Suprapubic skin (tissue), 4 donors: Measurements from ENCODE around the gene CHD2. TPM values are rescaled to one million over a fixed set of nuclear protein-coding genes. Genes with fewer than 3 reads are reported as not detected.

Source experiments
- DNase-seq, 2 donors: peaks; one replicate each; pipeline ENCODE4 v3.0.0-alpha.2; 2019; ENCODE audit warnings: low spot score in 2 of 2
- H3K27ac ChIP-seq: fragments of 200-600 bp; sonication (generic); one replicate; pipeline ENCODE4 v1.5.1; 2019
- H3K27me3 ChIP-seq: fragments of 200-600 bp; sonication (generic); one replicate; pipeline ENCODE4 v1.5.1; 2019
- H3K36me3 ChIP-seq: fragments of 200-600 bp; sonication (generic); one replicate; pipeline ENCODE4 v1.5.1; 2019
- H3K4me1 ChIP-seq: fragments of 200-600 bp; sonication (generic); one replicate; pipeline ENCODE4 v1.5.1; 2019
- H3K4me3 ChIP-seq: fragments of 200-600 bp; sonication (generic); one replicate; pipeline ENCODE4 v1.5.1; 2019; ENCODE audit warnings: mild to moderate bottlenecking
- H3K9me3 ChIP-seq: fragments of 200-600 bp; sonication (generic); one replicate; pipeline ENCODE4 v1.5.1; 2019
- CTCF ChIP-seq, 2 donors: fragments of 200-600 bp in 1 of 2; fragments of 450-650 bp in 1 of 2; sonication (generic) in 1 of 2; IDR thresholded peaks; one replicate each; pipeline ENCODE4 v1.5.1; 2016 to 2019; ENCODE audit warnings: antibody characterized with exemption in 2 of 2, mild to moderate bottlenecking in 1 of 2, moderate library complexity in 1 of 2
- EP300 ChIP-seq: sonication (generic); formaldehyde crosslinking; IDR thresholded peaks from one replicate; pipeline ENCODE4 v1.6.1; 2017; ENCODE audit warnings: antibody characterized with exemption
- POLR2A ChIP-seq, 2 donors: fragments of 450-650 bp; IDR thresholded peaks; one replicate each; pipeline ENCODE4 v1.6.1; 2017; ENCODE audit warnings: antibody characterized with exemption in 2 of 2, mild to moderate bottlenecking in 2 of 2, moderate library complexity in 2 of 2
- POLR2AphosphoS5 ChIP-seq, 3 donors: sonication (generic); formaldehyde crosslinking; IDR thresholded peaks; one replicate each; pipeline ENCODE4 v1.6.1; 2017; ENCODE audit warnings: antibody characterized with exemption in 3 of 3
- WGBS: methylation state at CpG from one replicate; pipeline ENCODE4 v1.1.5; 2018; 5-methylcytosine and 5-hydroxymethylcytosine counted together
- total RNA-seq, 4 donors: library from RNA; depleted of rRNA; stranded (reverse); fragments of >200 nt; gene quantifications; one replicate each; pipeline ENCODE4 v1.1.0, GENCODE V29; 2016

The CHD2 gene
- total RNA-seq, 4 donors from 2014 or later = 93.3 to 319 (median 127) TPM

- no peak for DNase-seq
- Histone ChIP-seq H3K27me3 (no peaks in the 10 kb centered on the region), H3K36me3 (peaks cover 99% of the 10 kb centered on the region), H3K4me3 (no peak overlapping the region), H3K4me1 (peaks cover 2% of the 10 kb centered on the region), H3K9me3 (no peaks in the 10 kb centered on the region), H3K27ac (no peak overlapping the region)
- TF ChIP-seq CTCF (IDR thresholded peaks at IDR 0.05) (no peak), POLR2A (IDR thresholded peaks at IDR 0.05) (no peak), POLR2AphosphoS5 (IDR thresholded peaks at IDR 0.05) (no peak), EP300 (no peak)
- 96% methylated on average over 6 of the region's 6 CpGs for WGBS
Measured at GRCh38 chr15:92974183-92974915, 74.2 kb downstream of the CHD2 start.

- H3K27ac ChIP-seq = no peak overlapping the region
- DNase-seq = no peak
- no peaks in the 10 kb centered on the region for H3K9me3 ChIP-seq
- no peak overlapping the region for H3K4me3 ChIP-seq
- peaks cover 100% of the 10 kb centered on the region for H3K36me3 ChIP-seq
- 93% methylated on average over 5 of the region's 5 CpGs for WGBS
- no peak for TF ChIP-seq POLR2A (IDR thresholded peaks at IDR 0.05)
- TF ChIP-seq POLR2AphosphoS5 (IDR thresholded peaks at IDR 0.05) = no peak
- TF ChIP-seq EP300 = no peak
- TF ChIP-seq CTCF (IDR thresholded peaks at IDR 0.05) = no peak
- no peaks in the 10 kb centered on the region for H3K4me1 ChIP-seq
- no peaks in the 10 kb centered on the region for H3K27me3 ChIP-seq
Measured at GRCh38 chr15:92979011-92979701, 79.0 kb downstream of the CHD2 start.

- no peaks in the 10 kb centered on the region for H3K9me3 ChIP-seq
- WGBS = 93% methylated on average over 8 of the region's 8 CpGs
- TF ChIP-seq CTCF (IDR thresholded peaks at IDR 0.05) = no peak
- TF ChIP-seq EP300 = no peak
- no peak for TF ChIP-seq POLR2AphosphoS5 (IDR thresholded peaks at IDR 0.05)
- no peak for TF ChIP-seq POLR2A (IDR thresholded peaks at IDR 0.05)
- no peak overlapping the region for H3K4me3 ChIP-seq
- H3K36me3 ChIP-seq = peaks cover 100% of the 10 kb centered on the region
- H3K27ac ChIP-seq = no peak overlapping the region
- no peaks in the 10 kb centered on the region for H3K27me3 ChIP-seq
- H3K4me1 ChIP-seq = no peaks in the 10 kb centered on the region
- DNase-seq = no peak
Measured at GRCh38 chr15:92981333-92981732, 81.2 kb downstream of the CHD2 start.

- H3K27me3 ChIP-seq = no peaks in the 10 kb centered on the region
- H3K36me3 ChIP-seq = peaks cover 94% of the 10 kb centered on the region
- no peak overlapping the region for H3K4me3 ChIP-seq
- TF ChIP-seq POLR2A (IDR thresholded peaks at IDR 0.05) = no peak
- no peak for TF ChIP-seq POLR2AphosphoS5 (IDR thresholded peaks at IDR 0.05)
- no peak for TF ChIP-seq EP300
- no peak for TF ChIP-seq CTCF (IDR thresholded peaks at IDR 0.05)
- no peak for DNase-seq
- no peak overlapping the region for H3K27ac ChIP-seq
- no peaks in the 10 kb centered on the region for H3K4me1 ChIP-seq
- no peaks in the 10 kb centered on the region for H3K9me3 ChIP-seq
- 75% methylated on average over 4 of the region's 4 CpGs for WGBS
Measured at GRCh38 chr15:92984161-92984560, 84.0 kb downstream of the CHD2 start.

GRCh38 chr15:92989470-92989869 lies 89.3 kb downstream of the CHD2 start:
- Histone ChIP-seq H3K4me3 (no peak overlapping the region), H3K36me3 (peaks cover 89% of the 10 kb centered on the region), H3K27me3 (no peaks in the 10 kb centered on the region), H3K27ac (no peak overlapping the region), H3K9me3 (no peaks in the 10 kb centered on the region), H3K4me1 (no peaks in the 10 kb centered on the region)
- no peak for TF ChIP-seq EP300
- no peak for TF ChIP-seq POLR2A (IDR thresholded peaks at IDR 0.05)
- no peak for DNase-seq
- whole genome bisulfite sequencing = 79% methylated on average over 2 of the region's 2 CpGs
